Activated CD8-positive, alpha-beta memory T cell treated with anti-CD3 and anti-CD28 coated beads for 1 hour (primary cell): ENCODE data around the gene LDLRAP1.

Experiments used
- DNase-seq, 2 donors: peaks; one replicate each; pipeline ENCODE4 v3.0.0-alpha.2; 2020; ENCODE audit warnings: low read depth in 1 of 2; ENCODE audit errors: extremely low read depth in 1 of 2

The LDLRAP1 gene

GRCh38 chr1:25541889-25542658 lies 1.3 kb upstream of the LDLRAP1 start:
- no peak for DNase-seq

DNA sequence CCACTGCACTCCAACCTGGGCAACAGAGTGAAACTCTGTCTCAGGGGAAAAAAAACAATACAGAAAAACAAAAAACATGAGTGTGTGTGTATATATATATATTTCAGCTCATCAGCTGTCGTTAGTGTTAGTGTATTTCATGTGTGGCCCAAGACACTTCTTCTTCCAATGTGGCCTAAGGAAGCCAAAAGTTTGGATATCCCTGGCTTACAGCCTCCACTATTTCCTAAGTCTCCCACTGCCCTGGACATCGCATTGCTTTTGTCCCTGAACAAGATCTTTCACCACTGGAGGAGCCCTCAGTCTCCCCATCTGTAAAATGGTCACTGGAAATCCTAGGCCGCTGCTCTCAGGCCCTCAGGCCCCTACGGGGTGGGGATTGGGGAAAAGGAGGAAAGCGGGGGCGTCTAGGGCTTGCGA lies 391 bp upstream of the LDLRAP1 start:
- no peak for DNase-seq

- DNase-seq = no peak
These were observed 898 bp downstream of the LDLRAP1 start for GRCh38 chr1:25544243-25544764.

- no peak for DNase-seq
These were observed 1.4 kb downstream of the LDLRAP1 start for GRCh38 chr1:25544819-25545218.

- no peak for DNase-seq
These were observed 2.4 kb downstream of the LDLRAP1 start for GRCh38 chr1:25545767-25546166.

GRCh38 chr1:25546193-25546592 lies 2.8 kb downstream of the LDLRAP1 start:
- no peak for DNase-seq

- DNase-seq = no peak
These were observed 5.2 kb downstream of the LDLRAP1 start for GRCh38 chr1:25548601-25549000.

- peak; percentile 49 to 60 for DNase-seq
These were observed 6.1 kb downstream of the LDLRAP1 start for GRCh38 chr1:25549273-25550154.

DNA sequence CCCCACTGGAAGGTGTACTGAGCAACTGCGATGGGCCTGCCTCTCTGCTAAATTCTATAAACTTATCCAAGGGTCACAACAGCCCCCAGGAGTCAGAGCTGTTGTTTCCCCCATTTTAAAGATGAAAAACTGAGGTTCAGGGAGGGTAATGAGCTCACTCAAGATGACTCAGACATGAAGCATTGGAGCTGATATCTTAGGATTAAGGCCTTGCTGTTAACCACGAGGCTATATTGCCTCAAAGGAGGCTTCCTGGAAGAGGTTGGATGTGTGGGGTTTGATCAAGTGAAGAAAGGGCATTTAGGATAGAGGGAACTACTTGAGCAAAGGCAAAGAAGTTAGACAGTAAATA lies 6.7 kb downstream of the LDLRAP1 start:
- no peak for DNase-seq

- DNase-seq = no peak
These were observed 7.4 kb downstream of the LDLRAP1 start for GRCh38 chr1:25550683-25551310.

- no peak for DNase-seq
These were observed 10.5 kb downstream of the LDLRAP1 start for GRCh38 chr1:25553749-25554429.

- DNase-seq = no peak
These were observed 11.0 kb downstream of the LDLRAP1 start for GRCh38 chr1:25554430-25554780.

- DNase-seq = no peak
These were observed 11.7 kb downstream of the LDLRAP1 start for GRCh38 chr1:25554886-25555752.

DNA sequence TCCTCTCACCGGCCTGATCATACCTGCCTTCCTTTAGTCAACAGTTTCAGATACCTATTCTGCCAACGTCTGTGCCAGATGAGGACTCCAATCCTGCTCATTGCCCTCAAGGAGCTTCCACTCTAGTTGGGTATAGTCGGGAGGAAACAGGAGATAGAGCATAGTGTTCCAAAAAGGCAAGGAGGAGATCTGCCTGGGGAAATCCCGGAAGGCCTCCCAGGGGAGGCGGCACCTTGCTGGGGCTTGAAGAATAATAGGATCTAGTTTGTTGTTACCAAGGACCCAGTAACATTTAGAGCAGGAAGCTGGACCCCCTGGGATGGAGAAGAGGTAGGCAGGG lies 12.3 kb downstream of the LDLRAP1 start:
- DNase-seq = no peak

GRCh38 chr1:25556132-25556670 lies 12.8 kb downstream of the LDLRAP1 start:
- DNase-seq = no peak

- no peak for DNase-seq
These were observed 13.5 kb downstream of the LDLRAP1 start for GRCh38 chr1:25556791-25557476.

DNA sequence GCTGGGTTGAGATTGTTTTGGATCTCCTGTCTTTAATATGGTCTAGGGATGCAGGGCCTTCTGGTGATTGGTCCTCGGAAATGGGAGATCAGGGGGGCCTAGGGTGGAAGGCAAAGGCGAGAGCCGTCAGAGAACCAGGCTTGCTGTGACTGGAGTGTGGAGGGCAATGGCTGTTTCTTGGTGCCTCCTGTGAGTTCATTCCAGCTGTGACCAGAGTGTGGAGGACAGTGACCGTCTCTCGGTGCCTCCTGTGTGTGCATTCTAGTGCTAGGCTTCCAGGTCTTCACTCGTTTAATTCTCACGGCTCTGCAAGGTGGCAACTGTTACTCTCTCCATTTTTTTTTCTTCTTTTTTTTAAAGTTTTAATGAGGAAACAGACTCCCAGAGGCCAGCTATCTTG lies 14.1 kb downstream of the LDLRAP1 start:
- no peak for DNase-seq

GRCh38 chr1:25559031-25559430 lies 15.6 kb downstream of the LDLRAP1 start:
- no peak for DNase-seq

DNA sequence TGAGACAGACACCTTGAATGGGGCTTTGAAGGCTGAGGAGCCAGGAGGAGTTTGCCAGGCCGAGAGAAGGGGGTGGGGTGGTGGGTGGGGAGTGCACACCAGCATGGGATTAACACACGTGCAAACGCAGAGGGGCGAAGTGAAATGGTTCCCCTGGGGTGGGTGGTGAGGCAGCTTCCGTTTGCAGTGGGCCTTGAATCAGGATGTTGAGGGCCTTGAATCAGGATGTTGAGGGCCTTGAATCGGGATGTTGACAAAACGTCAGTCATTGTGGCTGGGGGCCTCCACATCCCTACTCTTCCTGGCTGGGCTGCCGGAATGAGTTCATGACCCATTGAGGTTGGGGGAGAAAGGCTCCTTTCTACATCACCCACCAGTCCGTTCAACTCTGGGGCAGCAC lies 16.6 kb downstream of the LDLRAP1 start:
- no peak for DNase-seq
